T-helper 1 cell treated with Interleukin-12 subunit alpha and Interleukin-12 subunit beta and Interleukin-4 antibody, amounts not matched to agents 30 ng/mL and 1 ng/mL, for 36 hours (primary cell): ENCODE data around the gene PI3. TPM values are rescaled to one million over a fixed set of nuclear protein-coding genes. Genes with fewer than 3 reads are reported as not detected.
"Not testable (repeated sequence)": the region's sequence is repeated elsewhere in the genome, so short reads cannot be mapped to it uniquely, and the experiment has no call there.

Experiments used
- intact Hi-C: fragments of 100-400 bp; cut with micrococcal nuclease; formaldehyde crosslinking; loops from one replicate; pipeline ENCODE4 v1.15.1; 2024
- total RNA-seq: library from RNA; stranded (reverse); gene quantifications from 2 replicates; pipeline ENCODE4 v1.2.3, GENCODE V29; 2022

PI3 gene
- total RNA-seq: not detected in 2 replicates

GRCh38 chr20:45174434-45175364, at the start of gene PI3:
PI3 (plus strand) TSS chr20:45174902; CDS start chr20:45174923, 21 bp downstream.
- intact Hi-C loops: no loop called here

GRCh38 chr20:45128099-45128498, 46.6 kb upstream of the PI3 start:
- intact Hi-C loops: no loop called here

- intact Hi-C loops: no loop called here
Measured at GRCh38 chr20:45136911-45137310, 37.8 kb upstream of the PI3 start.

GRCh38 chr20:45138561-45139300, 36.0 kb upstream of the PI3 start:
- intact Hi-C loops: loop anchor here (1.0 to 2.0 kb wide), 2 partner anchors 152 to 632 kb away; no protein-coding TSS in a partner anchor

- intact Hi-C loops: loop anchor here (2.0 kb wide), 1 partner anchor 631 kb away; no protein-coding TSS in a partner anchor
Measured at GRCh38 chr20:45139733-45140375, 34.8 kb upstream of the PI3 start.

GRCh38 chr20:45140836-45141235, 33.9 kb upstream of the PI3 start:
- intact Hi-C loops: no loop called here

GRCh38 chr20:45149062-45149461, 25.6 kb upstream of the PI3 start:
- intact Hi-C loops: no loop called here

- intact Hi-C loops: no loop called here
Measured at GRCh38 chr20:45152405-45152804, 22.3 kb upstream of the PI3 start.

GRCh38 chr20:45153147-45153546, 21.6 kb upstream of the PI3 start:
- intact Hi-C loops: no loop called here

GRCh38 chr20:45153752-45154151, 20.9 kb upstream of the PI3 start:
- intact Hi-C loops: no loop called here

- intact Hi-C loops: no loop called here
Measured at GRCh38 chr20:45154183-45154582, 20.5 kb upstream of the PI3 start.

- intact Hi-C loops: not testable (repeated sequence)
Measured at GRCh38 chr20:45154794-45155193, 19.9 kb upstream of the PI3 start.

- intact Hi-C loops: no loop called here
Measured at GRCh38 chr20:45156713-45157112, 18.0 kb upstream of the PI3 start.

- intact Hi-C loops: no loop called here
Measured at GRCh38 chr20:45157962-45158361, 16.7 kb upstream of the PI3 start.

- intact Hi-C loops: no loop called here
Measured at GRCh38 chr20:45163083-45163803, 11.5 kb upstream of the PI3 start.

- intact Hi-C loops: no loop called here
Measured at GRCh38 chr20:45164906-45165305, 9.8 kb upstream of the PI3 start.

- intact Hi-C loops: no loop called here
Measured at GRCh38 chr20:45173522-45173921, 1.2 kb upstream of the PI3 start.

GRCh38 chr20:45176526-45177267, 2.0 kb downstream of the PI3 start:
- intact Hi-C loops: no loop called here

- intact Hi-C loops: no loop called here
Measured at GRCh38 chr20:45179166-45179565, 4.5 kb downstream of the PI3 start.

GRCh38 chr20:45181639-45182038, 6.9 kb downstream of the PI3 start:
- intact Hi-C loops: no loop called here
